WTC11 (cell line): Measurements from ENCODE around the gene NEURL4. TPM values are rescaled to one million over a fixed set of nuclear protein-coding genes. Genes with fewer than 3 reads are reported as not detected.

Source experiments
- ATAC-seq: fragments of 200-7000 bp; cut with Tn5 transposase; 2 replicates; pipeline ENCODE4 v1.10.0; 2021; ENCODE audit warnings: mild to moderate bottlenecking, moderate library complexity
- CTCF ChIA-PET: fragments of 300-600 bp; sonication (Branson Sonifier 250); formaldehyde crosslinking; loops from one replicate; lab custom pipeline; 2021; ENCODE audit warnings: antibody characterized with exemption; lab: Charles Lee
- POLR2A ChIA-PET: fragments of 350-600 bp; sonication (Branson Sonifier 250); formaldehyde crosslinking; loops from one replicate; lab custom pipeline; 2021; ENCODE audit warnings: antibody characterized with exemption; lab: Charles Lee
- DNase-seq: peaks from one replicate; pipeline ENCODE4 v3.0.0; 2021; ENCODE audit warnings: low spot score
- H3K27ac Mint-ChIP-seq: 2 replicates; pipeline ENCODE4 v1.8.0; 2021; ENCODE audit warnings: mixed read lengths
- H3K27me3 Mint-ChIP-seq: 2 replicates; pipeline ENCODE4 v1.8.0; 2021; ENCODE audit warnings: low read depth, mild to moderate bottlenecking, moderate library complexity, mixed read lengths
- H3K36me3 Mint-ChIP-seq: 2 replicates; pipeline ENCODE4 v1.8.0; 2021; ENCODE audit warnings: mixed read lengths
- H3K4me1 Mint-ChIP-seq: 2 replicates; pipeline ENCODE4 v1.8.0; 2022; ENCODE audit warnings: mixed read lengths
- H3K4me3 Mint-ChIP-seq: 2 replicates; pipeline ENCODE4 v1.8.0; 2021; ENCODE audit warnings: mild to moderate bottlenecking, moderate library complexity, mixed read lengths
- H3K9me3 Mint-ChIP-seq: 2 replicates; pipeline ENCODE4 v1.8.0; 2021; ENCODE audit warnings: mixed read lengths
- AR ChIP-seq: fragments of 250-450 bp; sonication (Bioruptor Pico); IDR thresholded peaks from 2 replicates; pipeline ENCODE4 v1.9.0; 2021; ENCODE audit warnings: mild to moderate bottlenecking
- ATF1 ChIP-seq: sonication (generic); formaldehyde crosslinking; IDR thresholded peaks from 2 replicates; pipeline ENCODE4 v1.8.1; 2023; ENCODE audit warnings: mild to moderate bottlenecking, moderate library complexity, missing genetic modification reagents
- ETV6 ChIP-seq: sonication (generic); formaldehyde crosslinking; IDR thresholded peaks from 2 replicates; pipeline ENCODE4 v1.8.1; 2022; ENCODE audit warnings: mild to moderate bottlenecking, missing genetic modification reagents
- FOXP1 ChIP-seq: sonication (generic); formaldehyde crosslinking; IDR thresholded peaks from 2 replicates; pipeline ENCODE4 v1.8.0; 2022; ENCODE audit warnings: missing genetic modification reagents, mild to moderate bottlenecking, moderate library complexity, borderline replicate concordance
- FOXP4 ChIP-seq: sonication (generic); formaldehyde crosslinking; IDR thresholded peaks from 2 replicates; pipeline ENCODE4 v1.8.0; 2022; ENCODE audit warnings: mild to moderate bottlenecking, missing genetic modification reagents
- HMGA2 ChIP-seq: fragments of 250-450 bp; sonication (Bioruptor Pico); IDR thresholded peaks from 2 replicates; pipeline ENCODE4 v1.4.0; 2021; ENCODE audit warnings: mild to moderate bottlenecking, moderate library complexity
- JAZF1 ChIP-seq: fragments of 250-450 bp; sonication (Bioruptor Pico); IDR thresholded peaks from 2 replicates; pipeline ENCODE4 v1.9.0; 2021; ENCODE audit warnings: moderate library complexity, mild to moderate bottlenecking, inconsistent platforms
- MXD4 ChIP-seq: fragments of 250-450 bp; sonication (Bioruptor Pico); IDR thresholded peaks from 2 replicates; pipeline ENCODE4 v1.8.0; 2021; ENCODE audit warnings: mild to moderate bottlenecking, moderate library complexity, borderline replicate concordance
- NFE2L1 ChIP-seq: sonication (generic); formaldehyde crosslinking; IDR thresholded peaks from 2 replicates; pipeline ENCODE4 v1.8.1; 2023; ENCODE audit warnings: missing genetic modification reagents
- NFYB ChIP-seq: sonication (generic); formaldehyde crosslinking; conservative IDR thresholded peaks from 2 replicates; pipeline ENCODE4 v1.8.0; 2022; ENCODE audit warnings: low read depth, missing genetic modification reagents
- OVOL2 ChIP-seq: fragments of 250-450 bp; sonication (Bioruptor Pico); IDR thresholded peaks from 2 replicates; pipeline ENCODE4 v1.9.0; 2021; ENCODE audit warnings: mild to moderate bottlenecking, borderline replicate concordance
- PRDM15 ChIP-seq: sonication (generic); formaldehyde crosslinking; IDR thresholded peaks from 2 replicates; pipeline ENCODE4 v1.8.0; 2022; ENCODE audit warnings: missing genetic modification reagents
- PREB ChIP-seq: sonication (generic); formaldehyde crosslinking; IDR thresholded peaks from 2 replicates; pipeline ENCODE4 v1.8.1; 2022; ENCODE audit warnings: mild to moderate bottlenecking, missing genetic modification reagents, moderate library complexity, borderline replicate concordance
- RELA ChIP-seq: sonication (generic); formaldehyde crosslinking; IDR thresholded peaks from 2 replicates; pipeline ENCODE4 v1.8.1; 2022; ENCODE audit warnings: missing genetic modification reagents, mild to moderate bottlenecking, borderline replicate concordance
- TEAD1 ChIP-seq: sonication (generic); formaldehyde crosslinking; IDR thresholded peaks from 2 replicates; pipeline ENCODE4 v1.8.0; 2022; ENCODE audit warnings: mild to moderate bottlenecking, missing genetic modification reagents
- TP53 ChIP-seq: sonication (generic); formaldehyde crosslinking; IDR thresholded peaks from 2 replicates; pipeline ENCODE4 v1.8.1; 2023; ENCODE audit warnings: mild to moderate bottlenecking, missing genetic modification reagents
- USF2 ChIP-seq: sonication (generic); formaldehyde crosslinking; IDR thresholded peaks from 2 replicates; pipeline ENCODE4 v1.8.1; 2023; ENCODE audit warnings: mild to moderate bottlenecking, missing genetic modification reagents, moderate library complexity
- ZNF219 ChIP-seq: sonication (generic); formaldehyde crosslinking; IDR thresholded peaks from 2 replicates; pipeline ENCODE4 v1.8.0; 2023; ENCODE audit warnings: missing genetic modification reagents, mild to moderate bottlenecking, borderline replicate concordance
- ZNF416 ChIP-seq: fragments of 250-450 bp; sonication (Bioruptor Pico); IDR thresholded peaks from 2 replicates; pipeline ENCODE4 v1.9.0; 2021; ENCODE audit warnings: mild to moderate bottlenecking, inconsistent platforms
- ZSCAN18 ChIP-seq: fragments of 250-450 bp; sonication (Bioruptor Pico); IDR thresholded peaks from 2 replicates; pipeline ENCODE4 v2.1.2; 2022; ENCODE audit warnings: mild to moderate bottlenecking, moderate library complexity
- total RNA-seq: library from RNA; stranded (reverse); gene quantifications from 3 replicates; pipeline ENCODE4 v1.2.3, GENCODE V29; 2021

Gene NEURL4
- total RNA-seq, 1 experiment from 2014 or later = 64.4 TPM

GRCh38 chr17:7321466-7321865 is 7.7 kb downstream of the NEURL4 start:
- Mint-ChIP-seq H3K4me3 (no peak overlapping the region), H3K36me3 (peaks cover 53% of the 10 kb centered on the region), H3K27ac (no peak overlapping the region), H3K4me1 (no peaks in the 10 kb centered on the region), H3K9me3 (no peaks in the 10 kb centered on the region), H3K27me3 (no peaks in the 10 kb centered on the region)
- DNase-seq = no peak
- POLR2A ChIA-PET = interaction anchor here (1.6 kb wide), 1 partner anchor 8 kb away, joined by 6 read pairs; the partner anchor contains the start of gene NEURL4
- ATAC-seq = no peak
- TF ChIP-seq TP53 (CRISPR knock-in tag) (no peak), PRDM15 (no peak), FOXP4 (CRISPR knock-in tag) (no peak), ETV6 (CRISPR knock-in tag) (no peak), ZSCAN18 (CRISPR knock-in tag) (no peak), FOXP1 (CRISPR knock-in tag) (no peak), ZNF416 (CRISPR knock-in tag) (no peak), OVOL2 (CRISPR knock-in tag) (no peak), HMGA2 (no peak), RELA (CRISPR knock-in tag) (no peak), NFYB (CRISPR knock-in tag) (no peak), NFE2L1 (no peak), USF2 (CRISPR knock-in tag) (no peak), TEAD1 (CRISPR knock-in tag) (no peak)
- CTCF ChIA-PET = no interaction called here

GRCh38 chr17:7318121-7318860 is 10.8 kb downstream of the NEURL4 start:
- no peaks in the 10 kb centered on the region for H3K27me3 Mint-ChIP-seq
- H3K27ac Mint-ChIP-seq = no peak overlapping the region
- H3K9me3 Mint-ChIP-seq = no peaks in the 10 kb centered on the region
- H3K4me3 Mint-ChIP-seq = no peak overlapping the region
- DNase-seq (no peak), ATAC-seq (no peak)
- peaks cover 47% of the 10 kb centered on the region for H3K36me3 Mint-ChIP-seq
- TF ChIP-seq ZNF219 (CRISPR knock-in tag) (no peak), MXD4 (CRISPR knock-in tag) (no peak), PREB (CRISPR knock-in tag) (no peak), AR (CRISPR knock-in tag) (no peak), ATF1 (CRISPR knock-in tag) (no peak), JAZF1 (CRISPR knock-in tag) (no peak), TEAD1 (CRISPR knock-in tag) (no peak)
- CTCF ChIA-PET = no interaction called here
- H3K4me1 Mint-ChIP-seq = peaks cover 12% of the 10 kb centered on the region
- POLR2A ChIA-PET = no interaction called here
